AG04450 (cell line): ENCODE results near the gene SLC35F3. TPM values are rescaled to one million over a fixed set of nuclear protein-coding genes. Genes with fewer than 3 reads are reported as not detected.

Experiments used
- CTCF ChIA-PET: fragments of 300-600, 350-600 bp; formaldehyde crosslinking; extraction: SDS; loops from one replicate; lab custom pipeline; 2022; ENCODE audit warnings: antibody characterized with exemption, inconsistent platforms; lab: Charles Lee
- POLR2A ChIA-PET: fragments of 350-600 bp; formaldehyde crosslinking; extraction: SDS; loops from one replicate; lab custom pipeline; 2021; ENCODE audit warnings: antibody characterized with exemption, inconsistent platforms; lab: Yijun Ruan, JAX
- DNase-seq: peaks from one replicate; pipeline ENCODE4 v3.0.0-alpha.2; 2011; ENCODE audit warnings: low read depth, low spot score
- H3K27ac ChIP-seq: one replicate; pipeline ENCODE4 v1.5.1; 2012; ENCODE audit warnings: low read depth, low read length, control low read depth
- H3K27me3 ChIP-seq: one replicate; pipeline ENCODE4 v1.6.0; 2012; ENCODE audit warnings: low read length; ENCODE audit not compliant: control insufficient read depth, insufficient read depth
- H3K4me3 ChIP-seq: 2 replicates; pipeline ENCODE4 v1.5.1; 2011; ENCODE audit warnings: mild to moderate bottlenecking, low read depth, low read length, control low read depth
- H3K9me3 ChIP-seq: 2 replicates; pipeline ENCODE4 v1.5.1; 2012; ENCODE audit warnings: low read length; ENCODE audit not compliant: control insufficient read depth, insufficient read depth
- CTCF ChIP-seq: IDR thresholded peaks from 2 replicates; pipeline ENCODE4 v1.5.1; 2011; ENCODE audit warnings: low read depth, low read length, control low read depth, inconsistent platforms
- polyA plus RNA-seq: library from polyadenylated mRNA; depleted of rRNA; stranded (reverse); fragments of >200 nt; gene quantifications from 2 replicates; pipeline ENCODE4 v1.2.3, GENCODE V29; 2011

SLC35F3 gene
- polyA plus RNA-seq, 1 experiment, result 0.04 TPM

- Histone ChIP-seq H3K27ac (no peak overlapping the region), H3K27me3 (no peaks in the 10 kb centered on the region), H3K4me3 (no peak overlapping the region), H3K9me3 (no peaks in the 10 kb centered on the region)
- ChIA-PET POLR2A (no interaction called here), CTCF (no interaction called here)
- no peak for TF ChIP-seq CTCF
- DNase-seq, result no peak
Observed at GRCh38 chr1:234258071-234258470, 353.6 kb downstream of the SLC35F3 start.

GRCh38 chr1:234260578-234260977 lies 356.1 kb downstream of the SLC35F3 start:
- no peak for DNase-seq
- Histone ChIP-seq H3K4me3 (no peak overlapping the region), H3K27ac (no peak overlapping the region), H3K9me3 (no peaks in the 10 kb centered on the region), H3K27me3 (no peaks in the 10 kb centered on the region)
- POLR2A ChIA-PET, result no interaction called here
- no peak for TF ChIP-seq CTCF
- CTCF ChIA-PET, result no interaction called here

- no peak for DNase-seq
- Histone ChIP-seq H3K27me3 (no peaks in the 10 kb centered on the region), H3K27ac (no peak overlapping the region), H3K4me3 (no peak overlapping the region), H3K9me3 (no peaks in the 10 kb centered on the region)
- TF ChIP-seq CTCF, result no peak
- CTCF ChIA-PET, result no interaction called here
- POLR2A ChIA-PET, result no interaction called here
Observed at GRCh38 chr1:234261545-234261944, 357.1 kb downstream of the SLC35F3 start.

DNA sequence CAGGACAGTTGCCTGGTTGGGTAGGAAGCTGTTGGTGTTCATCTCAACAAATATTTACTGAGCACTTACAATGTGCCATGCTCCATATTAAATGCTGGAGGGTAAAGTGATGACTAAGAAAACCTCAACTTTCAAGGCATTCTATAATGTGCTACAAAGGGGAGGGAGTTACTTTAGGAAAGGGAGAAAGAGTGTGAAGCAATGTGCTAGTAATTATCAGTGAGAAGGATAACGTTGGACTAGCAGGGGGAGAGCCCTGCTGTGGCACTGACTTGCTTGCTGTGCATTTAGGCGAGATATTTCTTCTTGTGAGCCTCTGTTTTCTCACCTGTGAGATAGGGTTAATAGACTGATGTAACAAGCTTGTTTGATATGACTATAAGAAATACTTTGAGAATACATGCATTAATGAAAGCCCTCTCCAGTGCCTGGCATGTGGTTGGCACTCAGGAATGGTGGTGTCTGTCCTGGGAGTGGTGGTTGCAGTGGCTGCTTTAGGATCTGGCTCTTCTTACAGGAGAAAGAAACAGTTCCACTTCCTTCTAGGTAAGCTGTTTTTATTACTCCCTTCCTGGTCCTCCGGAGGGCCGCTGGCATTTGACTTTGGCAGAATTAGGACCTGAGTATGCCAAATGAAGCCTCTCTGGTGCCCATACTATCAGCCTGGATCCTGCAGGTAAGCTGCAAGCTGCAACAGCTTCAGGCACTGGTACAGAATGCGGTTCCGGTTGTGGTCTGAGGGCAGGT lies 357.7 kb downstream of the SLC35F3 start:
- TF ChIP-seq CTCF, result no peak
- CTCF ChIA-PET, result interaction anchor here (1.1 kb wide), 1 partner anchor 48 kb away, joined by 5 read pairs; no protein-coding TSS in a partner anchor
- Histone ChIP-seq H3K4me3 (no peak overlapping the region), H3K27ac (no peak overlapping the region), H3K9me3 (no peaks in the 10 kb centered on the region), H3K27me3 (no peaks in the 10 kb centered on the region)
- no peak for DNase-seq
- POLR2A ChIA-PET, result no interaction called here

DNA sequence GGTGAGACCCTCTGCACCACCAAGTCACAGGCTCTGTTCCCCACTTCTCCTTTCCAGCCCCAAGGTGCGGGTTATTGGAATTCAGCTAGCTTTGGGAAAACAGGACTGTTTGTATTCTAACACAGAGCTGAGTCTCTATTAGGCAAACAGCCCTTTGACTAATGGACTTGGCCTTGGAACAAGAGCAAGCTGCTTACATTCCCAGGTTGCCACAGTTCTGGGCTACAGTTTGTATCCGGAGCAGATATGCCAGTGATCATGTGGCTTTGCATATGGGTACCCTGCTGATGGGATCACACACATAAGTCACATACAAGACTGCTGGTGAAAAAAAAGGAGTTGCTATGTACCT lies 358.3 kb downstream of the SLC35F3 start:
- Histone ChIP-seq H3K27ac (no peak overlapping the region), H3K4me3 (no peak overlapping the region), H3K9me3 (no peaks in the 10 kb centered on the region), H3K27me3 (no peaks in the 10 kb centered on the region)
- TF ChIP-seq CTCF, result no peak
- ChIA-PET POLR2A (no interaction called here), CTCF (interaction anchor here (1.1 kb wide), 1 partner anchor 47 kb away, joined by 5 read pairs; no protein-coding TSS in a partner anchor)
- no peak for DNase-seq
